PC-9 (cell line): ENCODE data around the gene NFATC1. TPM values are rescaled to one million over a fixed set of nuclear protein-coding genes. Genes with fewer than 3 reads are reported as not detected.

Source experiments
- BruUV-seq: library from RNA; stranded (reverse); fragments of 400-500 nt; replicated peaks from 2 replicates; lab custom pipeline; 2021; lab: Mats Ljungman, UMichigan
- CTCF ChIA-PET: fragments of 300-600 bp; sonication (Branson Sonifier 250); formaldehyde crosslinking; loops from one replicate; lab custom pipeline; 2022; ENCODE audit warnings: antibody characterized with exemption; lab: Charles Lee
- POLR2A ChIA-PET: fragments of 300-600 bp; sonication (Branson Sonifier 250); formaldehyde crosslinking; loops from one replicate; lab custom pipeline; 2022; ENCODE audit warnings: antibody characterized with exemption; ENCODE audit not compliant: unreplicated experiment; lab: Charles Lee
- DNase-seq, 2 experiments: peaks; one replicate each; pipeline versions ENCODE4 v3.0.0 to v3.0.0-alpha.2; 2015 to 2022; ENCODE audit warnings: mixed read lengths in 1 of 2
- H2AFZ ChIP-seq: fragments of 200-600 bp; sonication (generic); 2 replicates; pipeline ENCODE4 v1.8.1; 2017; ENCODE audit warnings: antibody characterized with exemption
- H3F3A ChIP-seq: fragments of 200-600 bp; sonication (generic); 2 replicates; pipeline ENCODE4 v1.8.1; 2017; ENCODE audit warnings: antibody characterized with exemption, mild to moderate bottlenecking, low read depth; ENCODE audit not compliant: insufficient read depth
- H3K27ac ChIP-seq: fragments of 200-600 bp; sonication (generic); 2 replicates; pipeline ENCODE4 v1.6.1; 2016; ENCODE audit warnings: mixed run types
- H3K27me3 ChIP-seq: fragments of 200-600 bp; sonication (generic); 2 replicates; pipeline ENCODE4 v1.6.1; 2016; ENCODE audit warnings: low read depth, mixed run types; ENCODE audit not compliant: insufficient read depth
- H3K36me3 ChIP-seq: fragments of 200-600 bp; sonication (generic); 2 replicates; pipeline ENCODE4 v1.6.1; 2016; ENCODE audit warnings: low read depth, mixed run types
- H3K4me1 ChIP-seq: fragments of 200-600 bp; sonication (generic); replicated peaks from 2 replicates; pipeline ENCODE4 v1.6.1; 2016; ENCODE audit warnings: mixed run types; ENCODE audit not compliant: insufficient read depth
- H3K4me2 ChIP-seq: fragments of 200-600 bp; sonication (generic); 2 replicates; pipeline ENCODE4 v1.6.1; 2017; ENCODE audit warnings: mixed run types
- H3K4me3 ChIP-seq: fragments of 200-600 bp; sonication (generic); 2 replicates; pipeline ENCODE4 v1.6.1; 2016; ENCODE audit warnings: mixed run types
- H3K79me2 ChIP-seq: fragments of 200-600 bp; sonication (generic); 2 replicates; pipeline ENCODE4 v1.6.1; 2017; ENCODE audit warnings: low read depth, mixed run types
- H3K9me2 ChIP-seq: fragments of 200-600 bp; sonication (generic); 2 replicates; pipeline ENCODE4 v1.8.1; 2017; ENCODE audit warnings: mild to moderate bottlenecking; ENCODE audit not compliant: insufficient read depth
- H3K9me3 ChIP-seq: fragments of 200-600 bp; sonication (generic); 2 replicates; pipeline ENCODE4 v1.8.1; 2016; ENCODE audit warnings: low read depth; ENCODE audit not compliant: insufficient read depth
- H4K20me1 ChIP-seq: fragments of 200-600 bp; sonication (generic); 2 replicates; pipeline ENCODE4 v1.8.1; 2017; ENCODE audit not compliant: insufficient read depth
- CTCF ChIP-seq: fragments of 200-600 bp; sonication (generic); conservative IDR thresholded peaks from 2 replicates; pipeline ENCODE4 v1.6.1; 2017; ENCODE audit warnings: mixed run types, antibody characterized with exemption, mild to moderate bottlenecking, moderate library complexity
- EZH2 ChIP-seq: fragments of 200-600 bp; sonication (generic); IDR thresholded peaks from 2 replicates; pipeline ENCODE4 v1.8.0; 2017; ENCODE audit warnings: antibody characterized with exemption, low read depth
- intact Hi-C: fragments of 100-400 bp; cut with micrococcal nuclease; formaldehyde crosslinking; loops from one replicate; pipeline ENCODE4 v1.10.0; 2022; ENCODE audit not compliant: unreplicated experiment
- total RNA-seq: library from RNA; stranded (reverse); gene quantifications from 2 replicates; pipeline ENCODE4 v1.2.3, GENCODE V29; 2021

NFATC1 gene
- total RNA-seq, 1 experiment from 2014 or later, result 2.6 TPM

- POLR2A ChIA-PET, result no interaction called here
- no peaks in the 10 kb centered on the region for H3K4me1 ChIP-seq
Measured at GRCh38 chr18:79393181-79393634, 2.5 kb upstream of the NFATC1 start.

GRCh38 chr18:79393635-79394533, 1.8 kb upstream of the NFATC1 start:
- POLR2A ChIA-PET, result no interaction called here
- intact Hi-C loops, result no loop called here

More at GRCh38 chr18:79393181-79393634, 2.5 kb upstream of the NFATC1 start:
- no peaks in the 10 kb centered on the region for H3K9me3 ChIP-seq
- DNase-seq, result no peak
- H4K20me1 ChIP-seq, result no peaks in the 10 kb centered on the region
- H3K36me3 ChIP-seq, result no peaks in the 10 kb centered on the region
- H3K4me2 ChIP-seq, result peak overlapping the region; percentile 78
- H3F3A ChIP-seq, result 0 out of 2 replicates have a peak, but pooled peaks cover 5% of the 10 kb centered on the region
- H2AFZ ChIP-seq, result peak overlapping the region; percentile 74; the same call in 1 of the 2 replicates
- CTCF ChIA-PET, result no interaction called here
- H3K27ac ChIP-seq, result no peak overlapping the region
- peak overlapping the region; percentile 57; the same call in 1 of the 2 replicates for H3K4me3 ChIP-seq
- TF ChIP-seq EZH2 (no peak), CTCF (no peak)
- peaks cover 26% of the 10 kb centered on the region for H3K27me3 ChIP-seq
- intact Hi-C loops, result no loop called here
- H3K79me2 ChIP-seq, result no peaks in the 10 kb centered on the region
- BruUV-seq, result no TSS peak
- no peaks in the 10 kb centered on the region for H3K9me2 ChIP-seq

More at GRCh38 chr18:79393635-79394533, 1.8 kb upstream of the NFATC1 start:
- no TSS peak for BruUV-seq
- H3K4me3 ChIP-seq, result peak overlapping the region; percentile 57; the same call in 1 of the 2 replicates
- H3K4me1 ChIP-seq, result no peaks in the 10 kb centered on the region
- no peaks in the 10 kb centered on the region for H3K36me3 ChIP-seq
- peak overlapping the region; percentile 74 for H2AFZ ChIP-seq
- peak overlapping the region; percentile 78 for H3K4me2 ChIP-seq
- H3K27me3 ChIP-seq, result peaks cover 21% of the 10 kb centered on the region; the same call in 1 of the 2 replicates
- CTCF ChIA-PET, result no interaction called here
- H3K9me3 ChIP-seq, result no peaks in the 10 kb centered on the region
- no peaks in the 10 kb centered on the region for H3K9me2 ChIP-seq
- no peaks in the 10 kb centered on the region for H4K20me1 ChIP-seq
- TF ChIP-seq EZH2, result no peak
- TF ChIP-seq CTCF, result no peak
- no peaks in the 10 kb centered on the region for H3K79me2 ChIP-seq
- DNase-seq, result peak; percentile 58 to 66
- no peak overlapping the region for H3K27ac ChIP-seq
- 0 out of 2 replicates have a peak, but pooled peaks cover 6% of the 10 kb centered on the region for H3F3A ChIP-seq
